GM21367 (cell line): ENCODE measurements around the gene ZSCAN18.

Experiments used
- ATAC-seq: cut with Tn5 transposase; IDR thresholded peaks from one replicate; pipeline ENCODE4 v1.9.1; 2021; ENCODE audit not compliant: unreplicated experiment

The ZSCAN18 gene

DNA sequence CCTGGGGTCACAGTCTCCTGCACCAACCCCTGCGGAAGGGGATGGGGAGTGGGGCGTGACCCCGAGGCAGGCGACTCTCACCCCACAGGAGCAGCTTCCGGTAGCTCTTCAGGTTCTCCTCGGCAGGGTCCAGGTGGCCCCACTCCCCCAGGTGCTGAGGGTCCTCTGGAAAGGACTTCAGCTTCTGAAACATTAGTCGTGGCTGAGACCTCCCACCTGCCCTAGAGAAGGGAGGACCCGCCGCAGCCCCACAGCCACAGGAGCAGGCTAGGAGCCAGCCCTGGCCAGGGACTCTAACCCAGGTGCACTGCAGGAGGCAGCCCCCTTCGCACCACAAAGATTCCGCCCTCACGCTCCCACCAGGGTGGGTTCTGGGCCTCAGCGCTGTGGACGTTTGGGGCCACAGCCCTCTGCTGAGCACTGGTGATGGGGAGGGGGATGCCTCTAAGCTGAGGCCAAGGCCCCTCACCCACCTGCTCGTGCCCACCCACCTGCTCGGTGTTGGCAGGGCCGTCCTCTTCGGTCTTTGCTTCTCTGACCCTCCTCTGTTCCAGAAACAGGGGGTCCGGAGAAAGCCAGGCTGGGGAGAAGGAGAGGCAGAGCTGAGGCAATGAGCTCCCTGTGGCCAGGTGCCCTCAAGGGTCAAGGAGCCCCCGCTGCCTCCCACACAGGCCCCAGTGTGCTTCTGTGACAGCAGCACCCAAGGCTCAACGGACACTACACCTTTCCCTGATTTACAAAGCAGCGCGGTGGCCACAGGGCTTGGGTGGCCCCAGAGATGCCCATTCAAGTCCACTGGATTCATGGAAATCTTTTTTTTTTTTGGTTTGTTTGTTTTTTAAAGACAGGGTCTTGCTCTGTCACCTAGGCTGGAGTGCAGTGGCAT is 11.0 kb downstream of the ZSCAN18 start:
- no peak for ATAC-seq

DNA sequence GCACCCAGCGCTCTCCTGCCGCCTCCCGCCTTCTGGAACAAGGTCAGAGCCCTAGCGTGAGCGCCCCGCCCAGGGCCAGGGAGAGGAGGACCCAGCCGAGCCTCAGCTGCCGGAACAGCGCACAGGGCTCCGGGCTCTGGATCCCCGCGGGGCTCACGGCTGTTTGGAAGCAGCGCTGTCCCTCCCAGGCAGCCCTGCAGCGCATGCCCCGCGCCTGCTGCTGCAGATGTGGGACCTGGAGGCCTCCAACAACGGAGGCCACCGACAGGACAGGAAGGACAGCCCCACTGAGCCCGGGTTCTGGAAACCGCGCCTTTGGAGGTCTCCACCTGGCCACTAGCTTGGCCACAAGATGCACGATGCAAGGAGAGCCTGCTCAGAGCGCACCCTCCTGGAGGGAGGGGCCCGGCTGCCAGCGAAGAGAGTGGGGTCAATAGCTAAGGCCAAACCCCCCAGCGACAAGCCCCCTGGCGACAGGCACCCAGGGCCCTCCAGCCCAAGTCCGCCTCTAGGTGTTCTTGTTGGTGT is 12.6 kb downstream of the ZSCAN18 start:
- ATAC-seq = no peak

DNA sequence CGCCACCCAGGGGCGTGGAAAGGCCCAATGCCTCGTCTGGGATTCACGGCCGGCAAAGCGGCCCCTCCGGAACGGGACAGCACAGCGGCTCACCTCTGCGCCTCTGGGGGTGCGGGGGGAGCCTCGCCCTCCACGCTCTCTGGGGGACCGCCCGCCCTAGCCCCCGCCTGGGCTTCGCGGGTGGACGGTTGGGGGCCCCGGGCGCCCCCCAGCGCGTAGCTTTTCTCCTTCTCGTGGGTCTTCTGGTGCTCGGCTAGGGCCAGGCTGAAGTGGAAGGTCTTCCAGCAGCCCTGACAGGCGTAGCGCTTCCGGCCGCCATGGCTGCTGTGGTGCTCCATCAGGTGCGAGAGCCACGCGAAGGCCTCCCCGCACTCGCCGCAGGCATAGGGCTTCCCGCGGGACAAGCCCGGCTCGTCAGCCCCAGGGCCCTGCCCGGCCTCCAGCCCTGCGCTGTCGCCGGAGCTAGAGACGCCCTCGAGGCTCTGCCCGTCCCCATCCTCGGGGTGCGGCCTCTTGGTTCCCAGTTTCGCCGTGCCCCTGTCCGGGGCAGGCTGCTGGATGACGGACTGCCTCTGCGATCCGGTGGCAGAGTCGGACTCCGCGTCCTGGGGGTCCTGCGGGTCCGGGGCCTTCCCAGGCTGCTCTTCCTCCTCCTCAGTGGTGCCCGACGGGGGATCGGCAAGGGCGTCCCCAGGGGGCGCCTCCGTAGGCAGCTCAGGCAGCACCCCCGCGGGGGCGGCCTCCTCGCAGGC is 13.3 kb downstream of the ZSCAN18 start:
- ATAC-seq = no peak

DNA sequence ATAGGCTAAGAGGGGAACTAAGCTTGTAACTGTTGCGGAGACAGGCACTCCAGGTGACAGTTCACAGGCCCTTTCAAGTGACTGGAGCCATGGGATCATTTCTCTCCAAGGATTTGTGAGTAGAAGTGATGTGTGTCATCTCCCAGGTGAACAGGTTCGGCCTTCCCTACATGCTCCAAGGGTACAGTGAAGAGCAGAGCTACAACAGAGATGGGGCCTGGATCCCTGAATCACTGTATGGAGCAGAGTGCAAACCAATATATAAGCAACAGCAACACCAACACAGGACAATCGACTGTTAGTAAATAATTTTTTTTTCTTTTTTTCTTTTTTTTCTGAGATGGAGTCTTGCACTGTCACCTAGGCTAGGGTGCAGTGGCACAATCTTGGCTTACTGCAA is 15.0 kb downstream of the ZSCAN18 start:
- ATAC-seq = no peak

DNA sequence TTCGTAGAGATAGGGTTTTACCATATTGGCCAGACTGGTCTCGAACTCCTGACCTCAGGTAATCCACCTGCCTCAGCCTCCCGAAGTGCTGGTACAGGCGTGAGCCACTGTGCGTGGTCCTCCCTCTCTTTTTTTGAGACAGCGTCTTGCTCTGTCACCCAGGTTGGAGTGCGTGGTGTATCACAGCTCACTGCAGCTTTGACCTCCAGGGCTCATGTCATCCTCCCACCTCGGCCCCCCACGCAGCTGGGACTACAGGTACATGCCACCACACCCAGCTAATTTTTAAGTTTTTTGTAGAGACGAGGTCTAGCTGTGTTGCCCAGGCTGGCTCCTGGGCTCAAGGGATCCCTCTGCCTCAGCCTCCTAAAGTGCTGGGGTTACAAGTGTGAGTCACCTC is 18.2 kb downstream of the ZSCAN18 start:
- ATAC-seq = no peak

DNA sequence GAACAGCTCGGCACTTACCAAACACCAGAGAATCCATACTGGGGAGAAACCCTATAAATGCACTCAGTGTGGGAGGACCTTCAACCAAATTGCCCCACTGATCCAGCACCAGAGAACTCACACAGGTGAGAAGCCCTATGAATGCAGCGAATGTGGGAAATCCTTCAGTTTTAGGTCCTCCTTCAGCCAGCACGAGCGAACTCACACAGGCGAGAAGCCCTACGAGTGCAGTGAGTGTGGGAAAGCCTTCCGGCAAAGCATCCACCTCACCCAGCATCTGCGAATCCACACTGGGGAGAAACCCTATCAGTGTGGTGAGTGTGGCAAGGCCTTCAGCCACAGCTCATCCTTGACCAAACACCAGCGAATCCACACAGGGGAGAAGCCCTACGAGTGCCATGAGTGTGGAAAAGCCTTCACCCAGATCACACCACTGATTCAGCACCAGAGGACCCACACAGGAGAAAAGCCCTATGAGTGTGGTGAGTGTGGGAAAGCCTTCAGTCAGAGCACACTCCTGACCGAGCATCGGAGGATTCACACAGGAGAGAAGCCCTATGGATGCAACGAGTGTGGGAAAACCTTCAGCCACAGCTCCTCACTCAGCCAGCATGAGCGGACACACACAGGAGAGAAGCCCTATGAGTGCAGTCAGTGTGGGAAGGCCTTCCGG is 30.7 kb downstream of the ZSCAN18 start:
- ATAC-seq = no peak

DNA sequence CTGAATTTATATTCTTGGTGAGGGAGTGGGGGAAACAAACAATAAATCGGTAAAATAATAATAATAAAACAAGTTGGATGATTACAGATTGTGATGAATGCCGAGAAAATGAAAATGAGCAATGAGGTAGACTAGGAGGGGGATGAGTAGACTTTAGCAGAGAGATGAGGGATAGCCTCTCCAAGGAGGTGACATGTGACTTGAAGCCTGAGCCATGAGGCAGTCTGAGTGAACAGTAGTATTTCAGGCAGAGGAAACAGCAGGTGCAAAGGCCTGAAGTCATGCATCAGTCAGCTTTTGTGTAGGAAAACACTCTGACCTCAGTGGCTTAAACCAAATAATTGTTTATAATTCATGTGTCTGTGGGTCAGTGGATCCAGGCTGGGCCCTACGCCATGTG is 34.3 kb downstream of the ZSCAN18 start:
- no peak for ATAC-seq

DNA sequence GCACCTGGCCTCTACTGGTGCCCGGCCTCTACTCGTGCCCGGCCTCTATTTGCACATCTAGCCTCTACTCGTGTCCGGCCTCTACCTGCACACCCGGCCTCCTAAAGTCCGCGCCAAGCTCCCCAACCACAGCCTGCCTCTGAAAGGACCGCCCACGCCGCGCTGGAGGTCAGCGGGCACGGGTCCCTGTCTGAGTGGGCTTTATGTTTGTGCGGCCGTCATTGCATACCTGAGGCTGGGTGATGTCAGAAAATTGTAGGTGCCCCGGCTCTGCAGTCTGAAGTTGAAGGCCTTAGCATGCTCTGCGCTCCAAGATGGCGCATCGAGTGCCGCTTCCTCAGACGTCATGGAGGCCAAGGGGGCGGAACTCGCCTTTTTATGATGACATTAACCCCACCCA is 37.8 kb downstream of the ZSCAN18 start:
- ATAC-seq = no peak

DNA sequence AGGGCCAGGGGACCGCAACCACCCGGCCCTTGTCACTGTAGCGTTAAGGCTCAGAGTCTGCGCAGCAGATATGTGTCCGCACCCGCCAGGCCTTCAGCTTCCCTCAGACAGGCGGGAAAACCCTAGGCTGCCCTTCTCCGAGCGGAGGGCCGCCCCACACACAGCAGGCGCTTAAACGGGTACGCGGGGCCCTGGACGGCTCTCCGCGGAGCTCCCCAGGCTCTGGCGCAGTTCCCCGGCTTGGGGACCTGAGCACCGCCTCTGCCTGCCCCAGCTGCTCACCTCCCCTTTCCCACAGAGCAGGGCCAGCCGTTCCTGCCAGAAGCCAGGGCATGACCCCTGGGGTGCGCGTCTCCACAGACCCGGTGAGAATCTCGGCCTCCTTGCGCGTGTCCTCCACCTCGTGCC is 38.4 kb downstream of the ZSCAN18 start:
- no peak for ATAC-seq

DNA sequence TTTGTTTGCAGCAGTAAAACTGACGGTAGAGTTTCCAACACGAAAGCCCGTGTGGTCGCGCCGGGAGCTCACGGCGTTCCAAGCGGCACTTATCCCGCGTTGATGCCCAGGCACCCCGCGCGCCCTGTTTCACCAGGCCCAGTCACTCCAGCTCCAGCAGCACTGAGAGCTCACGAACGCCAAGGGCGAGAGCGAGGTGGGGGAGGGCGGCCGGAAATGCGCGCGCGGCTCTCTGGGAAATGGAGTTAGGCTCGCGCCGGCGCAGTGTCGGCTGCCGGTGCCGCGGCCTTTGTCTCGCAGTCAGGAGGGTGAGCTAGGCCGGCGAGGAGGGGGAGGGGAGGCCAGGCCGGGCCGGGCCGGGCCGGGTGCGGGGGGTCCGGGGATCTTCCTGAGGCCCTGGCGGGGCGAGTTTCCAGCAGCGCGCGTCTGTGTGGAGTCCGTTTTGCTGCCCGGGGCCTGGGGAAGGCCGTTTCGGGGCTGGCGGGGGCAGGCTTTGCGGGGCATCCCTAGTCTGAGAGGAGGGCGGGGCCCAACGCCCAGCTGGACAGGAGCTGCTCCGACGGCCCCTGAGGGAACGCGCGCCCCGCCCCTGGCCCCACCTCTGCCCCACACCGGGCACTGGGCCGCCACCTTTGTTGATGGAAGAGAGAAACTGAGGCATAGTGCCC is 38.9 kb downstream of the ZSCAN18 start, which contains the start of gene ZNF135:
Gene ZNF135 (plus strand): TSS at position 280 of the 668 bp plus-strand sequence. CDS start 721 bp downstream, outside the sequence.
- no peak for ATAC-seq

DNA sequence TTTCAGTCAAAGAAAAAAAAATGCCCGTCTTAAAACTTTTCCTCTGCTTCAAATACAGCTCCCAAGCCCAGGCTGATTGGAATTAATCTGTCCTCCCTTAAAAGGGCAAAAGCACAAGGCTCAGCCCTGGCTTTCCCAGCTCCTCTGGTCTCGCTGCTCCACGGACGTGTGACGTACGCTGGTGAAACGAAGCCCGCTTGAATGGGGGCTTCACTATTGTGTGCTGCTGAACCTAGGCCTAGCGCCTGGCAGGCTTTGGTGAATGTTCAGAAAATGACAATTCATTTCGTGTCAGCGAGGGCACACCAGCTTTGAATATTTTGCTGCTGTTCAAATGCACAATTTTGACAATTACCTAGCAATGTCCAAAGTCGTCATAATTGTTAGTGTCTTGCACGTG is 39.6 kb downstream of the ZSCAN18 start:
- no peak for ATAC-seq

DNA sequence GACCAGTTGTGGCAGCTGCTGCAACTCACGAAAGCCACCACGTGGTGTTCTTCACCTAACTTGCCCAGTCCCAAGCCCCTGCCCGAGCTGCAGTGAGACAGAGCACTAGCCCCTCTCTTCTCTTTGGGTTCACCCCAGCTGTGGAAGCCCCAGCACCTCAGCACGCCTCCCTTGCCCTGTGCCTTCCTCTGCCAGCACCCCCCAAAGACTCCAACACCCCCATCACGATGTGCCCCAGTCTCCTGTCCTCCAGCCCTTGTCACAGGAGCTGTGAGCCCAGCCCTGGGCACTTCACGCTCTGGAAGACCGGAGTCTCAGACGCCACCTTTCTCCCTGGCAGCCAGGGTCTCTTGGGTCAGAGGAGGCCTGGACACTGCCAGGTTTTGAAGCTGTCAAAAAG is 41.2 kb downstream of the ZSCAN18 start:
- ATAC-seq = no peak

DNA sequence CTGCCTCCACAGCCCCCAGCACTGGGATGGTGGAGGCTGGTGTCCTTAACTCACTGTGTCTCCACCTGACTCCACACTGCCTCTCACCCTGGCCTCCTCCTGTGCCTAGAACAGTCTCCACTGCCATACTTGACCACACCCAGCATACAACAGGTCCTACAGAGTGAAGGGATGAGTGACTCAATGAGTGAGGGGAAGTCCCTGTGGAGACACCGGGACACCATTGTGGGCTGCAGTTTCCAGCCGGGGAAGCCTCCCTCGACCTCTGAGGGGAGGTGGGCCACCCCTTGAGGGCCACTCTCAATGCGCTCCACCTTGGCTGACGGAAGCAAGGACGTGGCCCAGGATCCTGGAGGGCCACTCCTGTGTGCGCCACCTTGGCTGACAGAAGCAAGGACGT is 41.8 kb downstream of the ZSCAN18 start:
- no peak for ATAC-seq

DNA sequence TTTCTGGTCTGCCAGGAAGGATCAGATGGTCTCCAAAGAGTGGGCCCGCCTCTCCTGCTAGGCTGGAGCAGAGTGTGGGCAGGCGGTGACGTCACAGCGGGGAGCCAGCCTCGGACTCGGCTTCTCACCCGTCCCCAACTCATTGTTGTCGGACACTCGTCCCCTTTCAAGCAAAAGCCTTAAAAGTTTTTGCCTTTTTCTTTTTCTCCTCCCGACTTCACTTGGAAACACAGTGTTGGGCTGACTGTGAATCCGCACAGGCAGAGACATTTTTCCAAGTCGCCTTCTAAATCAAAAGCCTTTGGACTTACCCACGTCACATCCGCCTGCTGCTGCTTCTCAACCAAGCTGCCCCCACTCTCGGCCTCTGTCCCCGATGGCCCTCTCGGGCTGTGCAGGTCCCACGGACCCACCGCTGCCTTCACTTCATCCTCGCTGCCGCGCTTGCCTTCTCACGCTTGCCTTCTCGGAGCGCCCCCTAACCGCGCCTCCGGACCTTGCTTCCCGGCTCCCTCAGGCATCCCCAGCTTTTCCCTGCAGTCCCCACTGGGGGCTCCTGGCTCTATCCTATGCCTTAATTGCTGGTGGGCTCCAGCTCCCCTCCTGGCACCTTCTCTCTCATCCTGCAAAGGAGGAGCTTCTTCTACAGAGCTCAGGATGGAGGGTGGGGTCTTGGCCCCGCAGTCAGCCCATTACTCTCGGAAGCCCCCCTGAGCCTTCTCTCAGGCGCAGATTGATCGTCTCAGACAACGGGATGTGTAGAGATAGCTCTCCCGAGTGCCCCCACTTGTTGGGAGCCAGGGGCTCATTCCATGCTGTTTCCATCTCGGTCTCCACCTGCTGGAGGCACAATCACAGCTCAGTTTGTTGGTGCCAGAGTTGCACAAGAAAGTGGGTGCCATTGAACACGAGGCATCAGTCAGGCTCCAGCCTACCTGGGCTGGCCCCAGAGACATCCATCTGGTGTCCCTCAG is 42.8 kb downstream of the ZSCAN18 start:
- ATAC-seq = no peak

DNA sequence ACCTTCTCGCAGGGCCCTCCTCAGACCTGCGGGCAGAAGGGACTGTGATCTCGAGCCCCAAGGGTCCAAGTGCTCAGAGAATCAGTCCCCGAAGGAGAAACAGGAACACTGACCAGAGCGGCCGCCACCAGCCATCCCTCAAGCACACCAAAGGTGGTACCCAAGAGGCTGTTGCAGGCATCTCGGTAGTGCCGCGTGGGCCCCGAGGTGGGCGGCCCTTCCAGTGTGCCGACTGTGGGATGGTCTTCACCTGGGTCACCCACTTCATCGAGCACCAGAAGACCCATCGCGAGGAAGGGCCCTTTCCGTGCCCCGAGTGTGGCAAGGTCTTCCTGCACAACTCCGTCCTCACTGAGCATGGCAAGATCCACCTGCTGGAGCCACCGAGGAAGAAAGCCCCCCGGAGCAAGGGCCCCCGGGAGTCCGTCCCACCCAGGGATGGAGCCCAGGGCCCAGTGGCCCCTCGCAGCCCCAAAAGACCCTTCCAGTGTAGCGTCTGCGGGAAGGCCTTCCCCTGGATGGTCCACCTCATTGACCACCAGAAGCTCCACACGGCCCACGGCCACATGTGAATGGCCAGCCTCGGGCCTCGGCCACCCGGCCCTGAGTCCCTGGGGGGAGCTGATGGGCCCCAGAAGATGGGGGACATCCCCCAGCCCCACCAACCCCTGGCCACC is 44.4 kb downstream of the ZSCAN18 start:
- ATAC-seq = no peak

DNA sequence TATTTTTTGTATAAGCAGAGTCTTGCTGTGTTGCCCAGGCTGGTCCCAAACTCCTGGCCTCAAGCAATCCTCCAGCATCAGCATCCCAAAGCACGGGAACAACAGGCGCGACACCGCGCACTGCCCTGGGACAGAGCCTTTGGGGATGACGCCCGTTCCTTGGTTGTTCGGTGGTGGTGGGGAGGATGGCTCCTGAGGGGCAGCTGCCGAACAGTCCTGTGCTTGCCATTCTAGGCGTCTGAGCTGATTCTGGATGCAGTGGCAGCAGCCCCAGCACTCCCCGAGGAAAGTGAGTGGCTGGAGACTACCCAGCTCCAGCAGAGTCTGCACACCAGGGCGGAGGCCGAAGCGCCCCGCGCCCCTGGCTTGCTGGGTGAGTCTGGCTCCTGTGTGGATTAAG is 45.8 kb downstream of the ZSCAN18 start:
- ATAC-seq = no peak

DNA sequence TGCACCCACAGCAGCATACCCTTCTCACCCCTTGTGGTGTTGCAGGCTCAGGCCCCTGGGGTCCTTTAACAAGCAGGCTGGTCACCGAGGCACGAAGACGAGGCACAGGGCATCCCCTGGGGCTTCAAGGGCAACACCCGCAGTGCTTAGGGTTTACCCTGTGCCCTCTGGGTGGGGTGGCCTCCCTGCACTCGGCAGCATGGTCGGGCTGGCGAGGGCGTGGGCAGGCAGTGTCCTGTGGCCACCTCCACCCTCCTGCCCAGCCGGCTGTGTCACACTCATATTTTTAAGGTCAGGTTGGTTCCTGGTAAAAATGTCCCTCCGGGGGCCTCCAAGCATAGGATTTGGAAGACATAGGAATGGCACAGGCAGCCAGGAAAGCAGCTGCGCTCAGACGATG is 50.4 kb downstream of the ZSCAN18 start:
- no peak for ATAC-seq

DNA sequence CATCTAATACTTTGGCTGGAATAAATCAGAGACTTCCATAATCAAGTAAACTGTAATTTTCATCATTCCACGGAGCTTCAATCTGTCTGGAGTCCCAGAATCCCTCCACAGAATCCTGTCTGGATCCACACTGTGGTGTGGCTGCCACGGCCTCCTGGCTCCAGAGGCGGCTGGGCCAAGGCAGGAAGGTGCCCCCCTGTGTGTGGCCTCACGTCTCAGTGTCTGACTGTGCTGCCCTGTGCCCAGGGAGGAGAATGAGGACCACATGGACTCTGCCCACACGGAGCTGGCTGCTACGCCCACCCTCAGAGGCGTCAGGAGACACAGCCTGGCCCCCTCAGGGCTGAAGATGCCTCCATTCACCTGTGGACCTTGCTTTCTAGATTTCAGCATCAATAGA is 51.2 kb downstream of the ZSCAN18 start:
- ATAC-seq = no peak

DNA sequence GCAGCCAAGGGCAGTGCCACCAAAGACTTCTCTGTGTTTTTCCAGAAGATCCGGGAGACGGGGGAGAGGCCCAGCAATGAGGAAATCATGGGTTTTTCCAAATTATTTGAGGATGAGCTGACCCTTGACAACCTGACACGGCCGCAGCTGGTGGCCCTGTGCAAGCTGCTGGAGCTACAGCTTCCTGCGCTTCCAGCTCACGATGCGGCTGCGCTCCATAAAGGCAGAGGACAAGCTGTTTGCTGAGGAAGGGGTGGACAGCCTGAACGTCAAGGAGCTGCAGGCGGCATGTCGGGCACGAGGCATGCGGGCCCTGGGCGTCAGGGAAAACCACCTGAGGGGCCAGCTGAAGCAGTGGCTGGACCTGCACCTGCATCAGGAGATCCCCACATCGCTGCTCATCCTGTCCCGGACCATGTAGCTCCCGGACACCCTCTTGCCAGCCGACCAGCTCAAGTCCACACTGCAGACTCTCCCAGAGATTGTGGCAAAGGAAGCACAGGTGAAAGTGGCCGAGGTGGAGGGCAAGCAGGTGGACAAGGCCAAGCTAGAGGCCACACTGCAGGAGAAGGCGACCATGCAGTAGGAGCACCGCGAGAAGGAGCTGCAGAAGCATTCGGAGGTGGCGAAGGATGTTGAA is 52.5 kb downstream of the ZSCAN18 start:
- no peak for ATAC-seq
